DOHH2 (cell line): ENCODE data around the gene KANK3.

Source experiments
- H3F3A ChIP-seq: fragments of 200-600 bp; sonication (generic), shearing (Covaris generic); 2 replicates; pipeline ENCODE4 v1.6.0; 2016; ENCODE audit warnings: antibody characterized with exemption, mild to moderate bottlenecking; ENCODE audit not compliant: control insufficient read depth, insufficient read depth
- H3K27ac ChIP-seq: fragments of 200-600 bp; sonication (generic); 2 replicates; pipeline ENCODE4 v1.5.1; 2014; ENCODE audit warnings: low read depth, mild to moderate bottlenecking, low read length, moderate library complexity
- H3K27me3 ChIP-seq: fragments of 200-600 bp; sonication (generic); 2 replicates; pipeline ENCODE4 v1.6.1; 2014; ENCODE audit warnings: mild to moderate bottlenecking, low read length, mixed read lengths; ENCODE audit not compliant: control insufficient read depth
- H3K36me3 ChIP-seq: fragments of 200-600 bp; sonication (generic); 2 replicates; pipeline ENCODE4 v1.6.1; 2014; ENCODE audit warnings: mild to moderate bottlenecking, low read length, moderate library complexity, mixed read lengths; ENCODE audit not compliant: control insufficient read depth
- H3K4me1 ChIP-seq: fragments of 200-600 bp; sonication (generic); 2 replicates; pipeline ENCODE4 v1.6.1; 2014; ENCODE audit warnings: mild to moderate bottlenecking, low read length, mixed read lengths; ENCODE audit not compliant: control insufficient read depth
- H3K4me2 ChIP-seq: fragments of 200-600 bp; sonication (generic); 2 replicates; pipeline ENCODE4 v1.6.0; 2014; ENCODE audit warnings: mild to moderate bottlenecking, low read length, moderate library complexity
- H3K4me3 ChIP-seq: fragments of 200-600 bp; sonication (generic); 2 replicates; pipeline ENCODE4 v1.5.1; 2014; ENCODE audit warnings: mild to moderate bottlenecking, low read length, mixed read lengths
- H3K79me2 ChIP-seq: fragments of 200-600 bp; sonication (generic); 2 replicates; pipeline ENCODE4 v1.6.1; 2014; ENCODE audit warnings: mild to moderate bottlenecking, low read length, mixed read lengths; ENCODE audit not compliant: control insufficient read depth
- H3K9me2 ChIP-seq: fragments of 200-600 bp; sonication (generic); replicated peaks from 2 replicates; pipeline ENCODE4 v1.6.1; 2014; ENCODE audit warnings: mild to moderate bottlenecking, low read length, mixed read lengths; ENCODE audit not compliant: control insufficient read depth
- H3K9me3 ChIP-seq: fragments of 200-600 bp; sonication (generic); 2 replicates; pipeline ENCODE4 v1.6.1; 2014; ENCODE audit warnings: antibody characterized with exemption, low read length, mixed read lengths; ENCODE audit not compliant: control insufficient read depth, insufficient read depth
- H4K20me1 ChIP-seq: fragments of 200-600 bp; sonication (generic); 2 replicates; pipeline ENCODE4 v1.6.0; 2014; ENCODE audit warnings: low read depth, mild to moderate bottlenecking, antibody characterized with exemption, low read length, moderate library complexity; ENCODE audit not compliant: control insufficient read depth, insufficient read depth
- CTCF ChIP-seq: fragments of 200-600 bp; sonication (generic); IDR thresholded peaks from one replicate; pipeline ENCODE4 v1.5.1; 2014; ENCODE audit warnings: antibody characterized with exemption, mild to moderate bottlenecking, low read depth, low read length; ENCODE audit not compliant: poor library complexity, severe bottlenecking
- EZH2phosphoT487 ChIP-seq: fragments of 200-600 bp; sonication (generic); IDR thresholded peaks from 2 replicates; pipeline ENCODE4 v1.6.1; 2017; ENCODE audit warnings: borderline replicate concordance, mild to moderate bottlenecking, antibody characterized with exemption, low read length, moderate library complexity, mixed read lengths

The KANK3 gene

DNA sequence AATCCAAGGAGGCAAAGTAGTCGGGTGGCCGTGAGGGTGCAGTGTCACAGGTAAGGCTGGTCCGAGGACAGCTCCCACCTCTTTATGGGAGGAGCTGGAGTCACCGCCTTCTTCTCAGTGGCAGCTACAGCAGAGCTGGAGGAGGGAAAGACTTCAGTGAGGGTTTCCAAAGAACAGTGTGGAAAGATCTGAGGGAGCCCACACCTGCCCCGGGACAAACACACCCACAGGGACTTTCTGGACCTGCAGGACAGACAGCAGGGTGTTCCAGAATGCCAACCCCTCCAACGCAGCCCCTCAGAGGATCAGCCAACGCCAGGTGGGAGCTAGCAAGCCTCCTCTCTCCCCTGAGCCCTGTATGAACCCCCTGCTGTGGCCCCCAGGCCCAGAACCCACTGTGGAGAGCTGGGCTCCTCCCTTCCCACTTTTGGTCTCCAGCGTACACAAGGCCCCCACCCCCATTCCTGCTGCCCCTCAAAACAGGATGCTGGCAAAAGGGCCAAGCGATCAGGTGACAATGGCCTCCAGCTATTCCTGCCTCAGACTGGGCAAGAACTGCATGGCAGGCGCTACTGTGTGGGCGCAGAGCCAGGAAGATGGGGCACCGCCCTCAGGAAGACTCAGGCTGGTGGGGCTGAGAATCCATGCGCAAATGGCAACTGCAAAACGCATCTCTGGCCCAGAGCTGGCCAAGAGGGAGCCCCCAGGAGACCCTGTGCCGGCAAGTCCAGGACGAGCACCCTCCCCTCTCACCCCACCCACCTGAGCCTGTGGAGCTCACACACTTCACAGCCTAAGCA, 31.4 kb downstream of the KANK3 start:
- Histone ChIP-seq H3K36me3 (peaks cover 53% of the 10 kb centered on the region), H3K9me3 (no peaks in the 10 kb centered on the region), H3K79me2 (peaks cover 20% of the 10 kb centered on the region), H3K4me2 (no peak overlapping the region), H3K9me2 (no peaks in the 10 kb centered on the region), H3F3A (no peaks in the 10 kb centered on the region), H3K4me1 (peaks cover 18% of the 10 kb centered on the region), H3K27ac (no peak overlapping the region), H4K20me1 (no peaks in the 10 kb centered on the region), H3K27me3 (no peaks in the 10 kb centered on the region), H3K4me3 (no peak overlapping the region)
- TF ChIP-seq CTCF (no peak), EZH2phosphoT487 (no peak)

- no peak overlapping the region for H3K4me2 ChIP-seq
- peaks cover 23% of the 10 kb centered on the region for H3K4me1 ChIP-seq
- H3K36me3 ChIP-seq: peaks cover 48% of the 10 kb centered on the region
- no peaks in the 10 kb centered on the region for H3K9me3 ChIP-seq
- TF ChIP-seq EZH2phosphoT487 (no peak), CTCF (no peak)
- peaks cover 26% of the 10 kb centered on the region for H3K79me2 ChIP-seq
- H4K20me1 ChIP-seq: no peaks in the 10 kb centered on the region
- no peaks in the 10 kb centered on the region for H3F3A ChIP-seq
- H3K27ac ChIP-seq: no peak overlapping the region
- H3K4me3 ChIP-seq: no peak overlapping the region
- H3K9me2 ChIP-seq: no peaks in the 10 kb centered on the region
- no peaks in the 10 kb centered on the region for H3K27me3 ChIP-seq
These were observed 32.6 kb downstream of the KANK3 start for GRCh38 chr19:8310342-8311055.

DNA sequence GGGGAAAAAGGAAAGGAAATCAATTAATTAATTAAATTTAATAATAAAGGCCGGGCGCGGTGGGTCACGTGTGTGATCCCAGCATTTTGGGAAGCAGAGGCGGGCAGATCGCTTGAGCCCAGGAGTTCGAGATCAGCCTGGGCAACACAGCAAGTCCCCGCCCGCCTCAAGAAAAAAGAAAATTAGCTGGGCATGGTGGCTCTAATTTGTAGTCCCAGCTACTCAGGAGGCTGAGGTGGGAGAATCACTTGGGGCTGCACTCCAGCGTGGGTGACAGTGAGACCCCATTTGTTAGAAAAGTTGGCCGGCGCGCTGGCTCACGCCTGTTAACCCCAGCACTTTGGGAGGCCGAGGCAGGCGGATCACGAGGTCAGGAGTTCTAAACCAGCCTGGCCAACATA, 34.2 kb downstream of the KANK3 start:
- TF ChIP-seq CTCF (no peak), EZH2phosphoT487 (no peak)
- H3K4me1 ChIP-seq: peaks cover 26% of the 10 kb centered on the region
- H3K36me3 ChIP-seq: peaks cover 47% of the 10 kb centered on the region
- H3K4me3 ChIP-seq: peak overlapping the region; percentile 87
- peak overlapping the region; percentile 93 for H3K4me2 ChIP-seq
- no peaks in the 10 kb centered on the region for H3K9me3 ChIP-seq
- H3K27ac ChIP-seq: no peak overlapping the region
- no peaks in the 10 kb centered on the region for H3K27me3 ChIP-seq
- H3K9me2 ChIP-seq: no peaks in the 10 kb centered on the region
- H3K79me2 ChIP-seq: peaks cover 35% of the 10 kb centered on the region
- H3F3A ChIP-seq: no peaks in the 10 kb centered on the region
- H4K20me1 ChIP-seq: 0 out of 2 replicates have a peak, but pooled peaks cover 5% of the 10 kb centered on the region
